GM12872 (cell line): Measurements from ENCODE around the gene GPRIN3.

Experiments used
- CTCF ChIP-seq: IDR thresholded peaks from 3 replicates; pipeline ENCODE4 v1.5.1; 2011; ENCODE audit warnings: low read depth, mild to moderate bottlenecking, low read length, moderate library complexity; ENCODE audit not compliant: insufficient read depth

Gene GPRIN3

GRCh38 chr4:89289312-89289711 is 18.3 kb downstream of the GPRIN3 start:
- TF ChIP-seq CTCF, result no peak

- TF ChIP-seq CTCF, result no peak
Observed at GRCh38 chr4:89288430-89288829, 19.2 kb downstream of the GPRIN3 start.

- no peak for TF ChIP-seq CTCF
Observed at GRCh38 chr4:89287945-89288344, 19.7 kb downstream of the GPRIN3 start.

- no peak for TF ChIP-seq CTCF
Observed at GRCh38 chr4:89285745-89286144, 21.9 kb downstream of the GPRIN3 start.

- TF ChIP-seq CTCF, result no peak
Observed at GRCh38 chr4:89284828-89285227, 22.8 kb downstream of the GPRIN3 start.

- TF ChIP-seq CTCF, result no peak
Observed at GRCh38 chr4:89284020-89284424, 23.6 kb downstream of the GPRIN3 start.

GRCh38 chr4:89283226-89284009 is 24.2 kb downstream of the GPRIN3 start:
- TF ChIP-seq CTCF, result no peak
